HTERT RPE-1 (cell line): ENCODE measurements around the gene PPP1CA.

Source experiments
- in situ Hi-C: fragments of 300-500 bp; cut with MboI; formaldehyde crosslinking; loops from 4 replicates; pipeline ENCODE4 v1.14.3; 2020; ENCODE audit warnings: low sequenced_read_pairs

The PPP1CA gene

GRCh38 chr11:67370351-67371076 is 31.1 kb downstream of the PPP1CA start:
- in situ Hi-C loops: no loop called here

- in situ Hi-C loops: no loop called here
Observed at GRCh38 chr11:67369801-67370284, 31.8 kb downstream of the PPP1CA start.

- in situ Hi-C loops: no loop called here
Observed at GRCh38 chr11:67369275-67369674, 32.4 kb downstream of the PPP1CA start.

- in situ Hi-C loops: no loop called here
Observed at GRCh38 chr11:67368621-67369020, 33.0 kb downstream of the PPP1CA start.

- in situ Hi-C loops: no loop called here
Observed at GRCh38 chr11:67367761-67368227, 33.9 kb downstream of the PPP1CA start.

GRCh38 chr11:67366961-67367760 is 34.5 kb downstream of the PPP1CA start:
- in situ Hi-C loops: no loop called here

- in situ Hi-C loops: no loop called here
Observed at GRCh38 chr11:67366546-67366945, 35.1 kb downstream of the PPP1CA start.

- in situ Hi-C loops: no loop called here
Observed at GRCh38 chr11:67365736-67366444, 35.8 kb downstream of the PPP1CA start.

- in situ Hi-C loops: no loop called here
Observed at GRCh38 chr11:67364783-67365722, 36.6 kb downstream of the PPP1CA start.

- in situ Hi-C loops: no loop called here
Observed at GRCh38 chr11:67364169-67364568, 37.5 kb downstream of the PPP1CA start.

- in situ Hi-C loops: no loop called here
Observed at GRCh38 chr11:67357831-67358670, 43.6 kb downstream of the PPP1CA start.

GRCh38 chr11:67356864-67357561 is 44.6 kb downstream of the PPP1CA start:
- in situ Hi-C loops: no loop called here

- in situ Hi-C loops: no loop called here
Observed at GRCh38 chr11:67356387-67356863, 45.2 kb downstream of the PPP1CA start.

- in situ Hi-C loops: no loop called here
Observed at GRCh38 chr11:67355794-67356386, 45.8 kb downstream of the PPP1CA start.

- in situ Hi-C loops: no loop called here
Observed at GRCh38 chr11:67355023-67355793, 46.5 kb downstream of the PPP1CA start.

GRCh38 chr11:67354075-67355022 is 47.3 kb downstream of the PPP1CA start:
- in situ Hi-C loops: no loop called here
